ENCODE data around the gene LTB4R2. TPM values are rescaled to one million over a fixed set of nuclear protein-coding genes. Genes with fewer than 3 reads are reported as not detected.

Gene LTB4R2
- total and polyA plus RNA-seq, 2 of the 8 experiments (the other 6 are each of a cell fraction or from before 2014, with no cell fraction given), result 5.3 to 6.7 TPM

DNA sequence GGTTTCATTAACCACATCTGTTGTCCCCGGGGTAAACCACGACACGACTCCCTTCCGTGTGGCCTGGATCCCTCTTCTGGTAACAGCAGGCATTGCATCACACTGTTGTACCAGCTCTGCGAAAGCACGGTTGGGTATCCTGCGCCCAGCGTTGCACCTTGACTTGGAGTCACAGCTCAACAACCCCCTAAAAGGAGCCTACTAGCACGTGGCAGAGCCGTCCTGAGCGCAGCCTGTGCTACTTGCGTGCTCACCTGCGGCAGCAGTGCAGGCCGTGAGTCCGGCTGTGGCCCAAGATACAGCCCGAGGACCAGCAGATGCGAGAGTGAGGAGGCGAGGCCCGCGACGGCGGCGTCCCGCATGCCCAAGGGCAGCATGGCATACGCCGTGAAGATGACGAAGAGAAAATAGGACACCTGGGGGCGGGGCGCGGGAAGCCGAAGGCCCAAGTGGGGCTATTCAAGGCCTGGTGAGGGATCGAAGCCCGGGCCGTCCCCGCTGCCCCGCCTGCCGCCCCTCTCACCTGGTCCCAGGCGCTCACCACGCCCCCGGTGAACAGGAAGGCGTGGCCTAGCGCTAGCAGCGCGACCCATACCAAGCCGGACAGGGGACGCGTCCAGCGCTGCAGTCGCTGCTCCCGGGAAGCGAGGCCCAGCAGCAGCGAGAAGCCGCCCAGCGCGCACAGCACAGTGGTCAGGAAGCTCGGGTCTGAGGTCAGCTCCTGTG lies 22.5 kb downstream of the LTB4R2 start (continued):
- no peak for TF ChIP-seq YY1 (IDR thresholded peaks at IDR 0.05; ENCODE audit: low read depth, low read length)
- no peak for TF ChIP-seq GABPA (IDR thresholded peaks at IDR 0.05; ENCODE audit: borderline replicate concordance, insufficient read depth, low read length)
- TF ChIP-seq POLR2AphosphoS5 (IDR thresholded peaks at IDR 0.05; ENCODE audit: low read depth, low read length), result no peak
- TF ChIP-seq, protein P1, sequence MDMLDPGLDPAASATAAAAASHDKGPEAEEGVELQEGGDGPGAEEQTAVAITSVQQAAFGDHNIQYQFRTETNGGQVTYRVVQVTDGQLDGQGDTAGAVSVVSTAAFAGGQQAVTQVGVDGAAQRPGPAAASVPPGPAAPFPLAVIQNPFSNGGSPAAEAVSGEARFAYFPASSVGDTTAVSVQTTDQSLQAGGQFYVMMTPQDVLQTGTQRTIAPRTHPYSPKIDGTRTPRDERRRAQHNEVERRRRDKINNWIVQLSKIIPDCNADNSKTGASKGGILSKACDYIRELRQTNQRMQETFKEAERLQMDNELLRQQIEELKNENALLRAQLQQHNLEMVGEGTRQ (IDR thresholded peaks at IDR 0.05; ENCODE audit: low read length), result no peak
- TF ChIP-seq, protein P2, sequence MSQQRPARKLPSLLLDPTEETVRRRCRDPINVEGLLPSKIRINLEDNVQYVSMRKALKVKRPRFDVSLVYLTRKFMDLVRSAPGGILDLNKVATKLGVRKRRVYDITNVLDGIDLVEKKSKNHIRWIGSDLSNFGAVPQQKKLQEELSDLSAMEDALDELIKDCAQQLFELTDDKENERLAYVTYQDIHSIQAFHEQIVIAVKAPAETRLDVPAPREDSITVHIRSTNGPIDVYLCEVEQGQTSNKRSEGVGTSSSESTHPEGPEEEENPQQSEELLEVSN (IDR thresholded peaks at IDR 0.05), result peak; percentile 95
- peak; percentile 37 for TF ChIP-seq CREB1 (IDR thresholded peaks at IDR 0.05)
- TF ChIP-seq ASH2L (IDR thresholded peaks at IDR 0.05; ENCODE audit: low read length), result peak; percentile 78
- no peak for TF ChIP-seq POLR2A (IDR thresholded peaks at IDR 0.05; ENCODE audit: control extremely low read depth in 1 of 2, low read depth in 2 of 2, low read length in 2 of 2)
- TF ChIP-seq SAP30 (IDR thresholded peaks at IDR 0.05; ENCODE audit: insufficient read depth, insufficient replicate concordance, low read length), result no peak
- no peak for TF ChIP-seq CHD1 (IDR thresholded peaks at IDR 0.05; ENCODE audit: low read depth, low read length)
- TF ChIP-seq KDM1A (IDR thresholded peaks at IDR 0.05; ENCODE audit: borderline replicate concordance, low read length), result no peak
- no peak for TF ChIP-seq BRCA1 (IDR thresholded peaks at IDR 0.05; ENCODE audit: low read depth, low read length)
- TF ChIP-seq PHF8 (conservative IDR thresholded peaks at IDR 0.05; ENCODE audit: low read depth, low read length), result no peak
- no peak for TF ChIP-seq NANOG (IDR thresholded peaks at IDR 0.05; ENCODE audit: insufficient read depth, low read depth, low read length, poor library complexity, severe bottlenecking)
- no peak for TF ChIP-seq SIRT6 (IDR thresholded peaks at IDR 0.05; ENCODE audit: low read length)
- no peak for TF ChIP-seq SP1 (IDR thresholded peaks at IDR 0.05; ENCODE audit: low read depth, low read length)
- TF ChIP-seq CHD2 (IDR thresholded peaks at IDR 0.05; ENCODE audit: low read length), result no peak
- no peak for TF ChIP-seq TCF12 (IDR thresholded peaks at IDR 0.05; ENCODE audit: low read depth, low read length)
- TF ChIP-seq HDAC6 (IDR thresholded peaks at IDR 0.05; ENCODE audit: low read depth, low read length), result no peak
- TF ChIP-seq EP300 (IDR thresholded peaks at IDR 0.05; ENCODE audit: borderline replicate concordance in 1 of 2, low read depth in 2 of 2, low read length in 2 of 2), result no peak
- no peak for TF ChIP-seq SIN3A (conservative IDR thresholded peaks at IDR 0.05 in 1 of 2, IDR thresholded peaks at IDR 0.05 in 1 of 2; ENCODE audit: low read depth in 1 of 2, low read length in 2 of 2)
- TF ChIP-seq KDM5A (IDR thresholded peaks at IDR 0.05; ENCODE audit: low read length), result no peak
- 0 out of 4 replicates have a peak, but pooled peaks of 1 of the 2 experiments have one; percentile 43 for TF ChIP-seq HDAC2 (IDR thresholded peaks at IDR 0.05; ENCODE audit: borderline replicate concordance in 1 of 2, low read depth in 2 of 2, low read length in 2 of 2)
- TF ChIP-seq EGR1 (IDR thresholded peaks at IDR 0.05; ENCODE audit: borderline replicate concordance, low read depth, low read length), result no peak
